Central memory CD8-positive, alpha-beta T cell (primary cell): ENCODE results near the gene YJEFN3.

Experiments
- ATAC-seq: fragments of 150-1000 bp; cut with Tn5 transposase; replicated peaks from 2 replicates; pipeline ENCODE4 v1.10.0; 2022; ENCODE audit warnings: mild to moderate bottlenecking, moderate FRiP score, moderate number of reproducible peaks; ENCODE audit not compliant: poor library complexity, severe bottlenecking; ENCODE audit errors: extremely low read depth
- DNase-seq, 2 donors: peaks; one replicate each; pipeline ENCODE4 v3.0.0; 2021; ENCODE audit warnings: low spot score in 2 of 2
- H3K27ac Mint-ChIP-seq: one replicate; pipeline ENCODE4 v1.8.0; 2022; ENCODE audit warnings: low read depth, mild to moderate bottlenecking, moderate library complexity, mixed read lengths
- H3K27me3 Mint-ChIP-seq: one replicate; pipeline ENCODE4 v1.8.0; 2022; ENCODE audit warnings: mixed read lengths
- H3K36me3 Mint-ChIP-seq: one replicate; pipeline ENCODE4 v1.8.0; 2022; ENCODE audit warnings: mild to moderate bottlenecking, moderate library complexity, mixed read lengths; ENCODE audit not compliant: insufficient read depth
- H3K4me1 Mint-ChIP-seq: one replicate; pipeline ENCODE4 v1.8.0; 2022; ENCODE audit warnings: mixed read lengths
- H3K4me3 Mint-ChIP-seq: one replicate; pipeline ENCODE4 v1.8.0; 2022; ENCODE audit warnings: mild to moderate bottlenecking, moderate library complexity, mixed read lengths
- H3K9me3 Mint-ChIP-seq: one replicate; pipeline ENCODE4 v1.8.0; 2022; ENCODE audit warnings: mixed read lengths

YJEFN3 gene

DNA sequence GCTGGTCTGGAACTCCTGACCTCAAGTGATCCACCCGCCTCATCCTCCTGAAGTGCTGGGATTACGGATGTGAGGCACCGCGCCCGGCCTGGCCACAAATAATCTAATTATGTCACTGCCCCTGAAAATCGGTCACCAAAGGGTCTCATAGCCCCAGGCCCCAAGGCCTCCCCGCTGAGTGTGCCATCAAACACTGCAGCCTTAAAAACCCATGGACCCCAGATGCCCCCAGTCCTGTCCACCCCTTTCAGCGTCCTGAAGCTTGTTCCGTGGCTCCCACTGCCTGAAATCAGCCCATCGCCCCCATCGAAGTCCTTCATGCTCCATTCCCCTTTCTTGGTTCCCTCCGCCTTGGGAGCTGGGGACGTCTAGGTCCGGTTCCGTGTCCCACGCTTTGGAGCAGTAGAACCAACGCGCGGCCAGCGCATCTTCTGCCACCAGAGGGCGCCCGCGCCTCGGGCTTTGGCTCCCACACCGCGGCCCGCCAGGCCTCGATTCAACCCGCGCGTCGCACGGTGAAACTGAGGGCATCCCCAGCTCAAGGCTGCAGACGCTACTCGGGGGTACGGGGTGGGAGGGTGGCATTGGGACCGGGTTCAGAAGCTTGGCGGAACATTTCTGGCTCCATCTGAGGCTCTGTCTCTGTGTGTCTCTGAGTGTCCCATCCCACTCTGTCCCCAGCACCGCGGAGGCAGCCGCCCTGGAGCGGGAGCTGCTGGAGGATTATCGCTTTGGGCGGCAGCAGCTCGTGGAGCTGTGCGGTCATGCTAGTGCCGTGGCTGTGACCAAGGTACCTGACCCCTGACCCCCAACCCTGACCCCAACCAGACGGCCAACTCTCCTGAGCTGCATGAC, 3.5 kb downstream of the YJEFN3 start:
- DNase-seq, result peak; percentile 75 to 91
- H3K36me3 Mint-ChIP-seq, result peaks cover 19% of the 10 kb centered on the region
- ATAC-seq, result peak; percentile 82
- H3K4me1 Mint-ChIP-seq, result peaks cover 16% of the 10 kb centered on the region
- H3K9me3 Mint-ChIP-seq, result no peaks in the 10 kb centered on the region
- peak overlapping the region; percentile 85 for H3K27ac Mint-ChIP-seq
- H3K4me3 Mint-ChIP-seq, result no peak overlapping the region
- no peaks in the 10 kb centered on the region for H3K27me3 Mint-ChIP-seq

DNA sequence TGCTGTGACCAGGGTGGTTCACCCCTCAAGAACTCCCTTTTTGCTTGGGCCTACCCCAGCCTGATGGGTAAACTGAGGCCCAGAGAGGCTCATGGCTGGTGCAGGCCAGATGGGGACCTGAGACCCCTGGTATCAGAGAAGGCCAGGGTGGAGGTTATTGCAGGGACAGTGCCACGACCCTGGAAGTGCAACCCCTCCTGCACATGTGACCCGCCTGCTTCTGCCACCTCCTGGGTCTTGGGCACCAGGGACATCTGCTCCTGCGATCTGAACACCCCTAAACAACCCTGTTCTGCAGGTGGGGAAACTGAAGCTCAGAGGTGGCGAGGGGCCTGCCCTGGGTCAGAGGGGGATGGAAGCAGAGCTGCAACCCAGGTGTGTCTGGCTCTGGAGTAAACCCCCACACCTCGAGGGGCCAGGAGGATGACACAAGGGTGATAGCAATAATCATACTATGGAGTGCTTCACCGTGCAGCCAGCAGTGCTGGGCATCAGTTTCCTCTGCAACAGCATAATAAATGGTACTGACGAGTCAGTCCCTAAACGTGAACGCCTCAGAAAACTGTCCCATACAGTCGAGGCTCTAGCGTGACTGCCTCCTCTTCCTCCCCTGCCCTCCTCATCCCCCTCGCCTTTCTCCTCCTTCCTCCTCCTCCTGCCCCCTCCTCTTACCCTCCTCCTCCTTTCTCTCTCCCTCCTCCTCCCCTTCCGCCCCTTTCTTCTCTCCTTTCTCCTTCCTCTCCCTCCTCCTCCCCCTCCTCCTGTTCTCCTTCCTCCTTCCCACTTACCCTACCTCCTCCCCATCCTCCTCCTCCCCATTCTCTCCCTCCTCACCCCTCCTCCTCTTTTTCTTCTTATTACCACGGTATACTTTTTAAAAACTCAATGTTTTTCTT, 4.3 kb downstream of the YJEFN3 start:
- DNase-seq, result no peak
- Mint-ChIP-seq H3K27ac (no peak overlapping the region), H3K4me3 (no peak overlapping the region), H3K27me3 (no peaks in the 10 kb centered on the region), H3K9me3 (no peaks in the 10 kb centered on the region), H3K36me3 (peaks cover 21% of the 10 kb centered on the region), H3K4me1 (peaks cover 16% of the 10 kb centered on the region)
- no peak for ATAC-seq

DNA sequence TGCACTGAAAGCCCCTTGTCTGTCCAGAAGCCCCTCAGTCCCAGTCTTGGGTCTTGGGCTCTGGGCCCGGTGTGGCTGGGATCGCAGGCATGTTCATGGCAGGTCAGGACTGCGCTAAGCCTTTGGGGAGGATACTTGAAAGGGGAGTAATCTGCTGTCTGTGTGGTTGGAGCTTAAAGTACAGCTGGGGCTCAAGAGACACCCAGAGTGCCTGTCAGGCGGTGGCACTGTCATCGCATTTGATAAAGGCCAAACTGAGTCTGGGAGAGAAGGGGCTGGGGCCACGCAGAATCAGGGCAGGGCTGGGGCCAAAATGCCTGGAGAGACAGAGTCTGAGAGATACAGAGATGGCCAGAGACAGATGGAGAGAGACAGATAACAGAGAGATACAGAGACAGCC, 5.1 kb downstream of the YJEFN3 start:
- Mint-ChIP-seq H3K27me3 (peaks cover 6% of the 10 kb centered on the region), H3K36me3 (peaks cover 19% of the 10 kb centered on the region), H3K4me1 (peaks cover 22% of the 10 kb centered on the region), H3K4me3 (no peak overlapping the region), H3K27ac (peak overlapping the region; percentile 23), H3K9me3 (no peaks in the 10 kb centered on the region)
- ATAC-seq (no peak), DNase-seq (no peak)

DNA sequence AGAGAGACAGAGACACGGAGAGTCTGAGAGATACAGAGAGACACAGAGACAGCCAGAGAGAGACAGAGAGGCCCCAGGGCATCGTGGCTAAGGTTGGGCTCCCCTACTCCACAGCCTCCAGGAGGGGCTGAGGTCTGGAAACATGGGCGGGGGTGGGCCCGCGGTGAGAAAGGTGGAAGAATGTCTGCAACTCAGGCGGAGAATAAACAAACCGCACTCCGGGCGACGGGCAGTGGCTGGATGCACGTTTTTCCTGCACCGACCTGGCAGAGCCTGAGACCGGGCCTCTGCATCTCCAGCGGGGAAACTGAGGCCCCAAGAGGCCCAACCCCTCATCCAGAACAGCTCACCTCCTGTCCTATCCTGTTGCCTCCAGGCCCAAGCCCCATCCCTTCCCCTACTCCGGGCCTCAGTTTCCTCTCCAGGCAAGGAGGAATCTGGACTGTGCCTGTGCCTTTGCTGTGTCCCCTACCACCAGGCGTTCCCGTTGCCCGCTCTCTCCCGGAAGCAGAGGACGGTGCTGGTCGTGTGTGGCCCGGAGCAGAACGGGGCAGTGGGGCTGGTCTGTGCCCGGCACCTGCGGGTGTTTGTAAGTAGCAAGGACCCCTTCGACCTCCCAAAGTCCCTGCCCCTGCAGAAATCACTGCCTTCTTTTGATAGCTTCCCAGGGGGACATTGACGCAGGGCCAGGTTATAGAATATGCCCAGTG, 6.0 kb downstream of the YJEFN3 start:
- H3K4me3 Mint-ChIP-seq, result no peak overlapping the region

DNA sequence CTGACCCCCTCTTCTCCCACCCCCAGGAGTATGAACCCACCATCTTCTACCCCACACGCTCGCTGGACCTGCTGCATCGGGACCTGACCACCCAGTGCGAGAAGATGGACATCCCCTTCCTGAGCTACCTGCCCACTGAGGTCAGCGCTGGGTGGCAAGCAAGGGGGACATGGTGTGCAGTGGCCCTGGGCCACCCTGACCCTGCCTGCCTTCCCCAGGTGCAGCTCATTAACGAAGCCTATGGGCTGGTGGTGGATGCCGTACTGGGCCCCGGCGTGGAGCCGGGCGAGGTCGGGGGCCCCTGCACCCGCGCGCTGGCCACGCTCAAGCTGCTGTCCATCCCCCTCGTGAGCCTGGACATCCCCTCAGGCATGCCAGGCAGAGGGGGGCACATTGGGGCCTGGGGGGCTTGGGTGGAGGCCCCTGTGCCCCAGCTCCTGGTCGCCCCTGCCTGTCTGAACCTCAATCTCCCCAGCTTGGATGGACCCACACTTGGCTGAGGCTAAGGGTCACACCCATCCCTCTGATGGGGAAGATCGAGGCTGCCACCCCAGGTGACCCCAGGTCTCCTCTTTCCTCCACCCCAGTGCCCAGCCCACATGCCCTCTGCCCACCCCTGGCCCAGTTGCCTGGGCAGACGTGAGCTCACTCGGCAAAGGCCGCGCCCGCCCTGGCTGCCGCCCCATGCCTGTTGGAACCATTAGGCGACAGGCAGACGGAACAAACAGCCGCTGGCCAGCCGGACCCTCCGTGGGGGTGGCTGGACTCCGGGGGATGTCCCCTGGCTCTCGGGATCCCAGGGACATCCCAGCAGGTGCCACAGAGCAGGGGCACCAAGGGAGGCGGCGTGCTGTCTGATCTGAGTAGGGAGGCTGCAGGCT, 6.8 kb downstream of the YJEFN3 start:
- Mint-ChIP-seq H3K36me3 (peaks cover 9% of the 10 kb centered on the region), H3K27me3 (peaks cover 11% of the 10 kb centered on the region), H3K9me3 (no peaks in the 10 kb centered on the region), H3K4me3 (no peak overlapping the region), H3K27ac (no peak overlapping the region), H3K4me1 (peaks cover 24% of the 10 kb centered on the region)
- no peak for DNase-seq
- ATAC-seq, result no peak

More for the DNA sequence above, 6.0 kb downstream of the YJEFN3 start:
- ATAC-seq (no peak), DNase-seq (no peak)
- H3K27ac Mint-ChIP-seq, result peak overlapping the region; percentile 23
- H3K4me1 Mint-ChIP-seq, result peaks cover 24% of the 10 kb centered on the region
- H3K9me3 Mint-ChIP-seq, result no peaks in the 10 kb centered on the region
- H3K27me3 Mint-ChIP-seq, result peaks cover 11% of the 10 kb centered on the region
- peaks cover 13% of the 10 kb centered on the region for H3K36me3 Mint-ChIP-seq

DNA sequence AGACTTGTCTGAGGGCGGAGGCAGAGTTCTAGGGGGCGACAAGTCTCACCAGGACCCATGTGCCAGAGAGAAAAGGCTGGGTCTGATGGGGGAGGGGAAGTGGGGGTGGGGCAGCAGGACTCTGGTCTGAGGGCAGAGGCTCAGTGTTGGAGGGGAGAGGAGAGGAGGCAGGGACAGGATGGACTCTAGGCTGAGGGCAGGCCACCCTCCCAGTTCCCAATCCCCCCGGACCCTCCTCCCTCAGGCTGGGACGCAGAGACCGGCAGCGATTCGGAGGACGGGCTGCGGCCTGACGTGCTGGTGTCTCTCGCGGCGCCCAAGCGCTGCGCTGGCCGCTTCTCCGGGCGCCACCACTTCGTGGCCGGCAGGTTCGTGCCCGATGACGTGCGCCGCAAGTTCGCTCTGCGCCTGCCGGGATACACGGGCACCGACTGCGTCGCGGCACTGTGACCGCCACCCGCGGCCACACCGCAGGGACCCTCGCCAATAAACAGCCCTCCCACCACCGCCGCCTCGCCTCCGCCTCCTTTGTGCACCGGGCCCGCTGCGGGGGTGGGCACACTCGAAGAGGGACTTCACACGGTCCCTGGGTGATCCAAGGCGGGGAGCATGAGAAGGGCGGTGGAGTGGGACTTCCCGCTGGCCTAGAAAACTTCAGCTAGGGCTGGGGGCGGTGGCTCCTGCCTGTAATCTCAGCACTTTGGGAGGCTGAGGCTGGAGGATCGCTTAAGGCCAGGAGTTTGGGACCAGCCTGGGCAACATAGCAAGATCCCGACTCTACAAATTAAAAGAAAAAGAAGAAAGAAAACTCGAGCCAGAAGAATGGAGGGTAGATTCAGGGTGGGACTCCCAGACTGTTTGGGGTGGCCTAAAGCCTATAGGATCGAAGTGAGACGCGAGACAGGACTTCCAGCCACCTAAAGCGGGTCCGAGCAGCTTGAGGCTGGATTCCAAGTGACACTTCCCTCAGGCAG, 8.7 kb downstream of the YJEFN3 start:
- ATAC-seq, result no peak
- Mint-ChIP-seq H3K27me3 (peaks cover 11% of the 10 kb centered on the region), H3K4me3 (peak overlapping the region; percentile 61), H3K36me3 (peaks cover 9% of the 10 kb centered on the region), H3K4me1 (peaks cover 19% of the 10 kb centered on the region), H3K9me3 (no peaks in the 10 kb centered on the region), H3K27ac (peak overlapping the region; percentile 74)
- DNase-seq, result no peak

DNA sequence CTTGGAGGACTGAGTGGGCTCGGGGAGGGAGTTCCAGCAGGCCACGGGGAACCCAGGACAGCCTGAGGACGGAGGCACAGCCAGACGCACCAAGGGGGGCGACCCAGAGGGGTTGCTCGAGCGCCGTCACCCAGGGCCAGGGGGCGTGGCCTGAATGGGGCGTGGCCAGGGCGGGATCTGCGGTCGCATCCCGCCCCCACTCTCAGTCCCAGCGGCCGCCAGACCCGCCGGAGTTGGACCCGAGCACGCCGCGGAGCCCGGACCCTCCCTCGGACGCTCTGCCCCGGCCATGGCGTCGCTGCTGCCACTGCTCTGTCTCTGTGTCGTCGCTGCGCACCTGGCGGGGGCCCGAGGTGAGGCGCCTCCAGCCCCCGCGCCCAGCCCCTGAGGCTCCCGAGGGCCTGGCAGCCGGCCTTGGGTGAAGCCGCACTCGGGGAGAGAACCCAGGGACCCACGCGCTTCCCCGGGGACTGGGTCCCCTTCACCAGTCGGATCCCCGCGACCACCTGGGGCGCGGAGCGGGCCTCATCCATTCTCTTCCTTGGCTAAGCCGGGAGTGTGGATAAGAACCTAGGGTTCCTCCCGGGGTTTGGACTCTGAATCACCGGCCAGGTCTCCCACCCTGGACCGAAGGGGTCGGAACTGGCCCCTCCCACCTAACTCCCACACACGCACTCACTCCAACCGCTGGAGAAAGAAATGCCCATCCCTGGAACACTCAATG, 9.5 kb downstream of the YJEFN3 start, which contains the start of gene CILP2:
CILP2 (plus strand) TSS at position 205 of the 724 bp plus-strand sequence; CDS start at position 290, 85 bp downstream.
- ATAC-seq (no peak), DNase-seq (no peak)
- Mint-ChIP-seq H3K27ac (peak within 1 kb of the TSS; percentile 74), H3K9me3 (no peaks in the 10 kb centered on the region), H3K4me3 (peak within 1 kb of the TSS; percentile 61), H3K4me1 (peaks cover 18% of the 10 kb centered on the region), H3K36me3 (peaks cover 7% of the 10 kb centered on the region), H3K27me3 (peaks cover 11% of the 10 kb centered on the region)

DNA sequence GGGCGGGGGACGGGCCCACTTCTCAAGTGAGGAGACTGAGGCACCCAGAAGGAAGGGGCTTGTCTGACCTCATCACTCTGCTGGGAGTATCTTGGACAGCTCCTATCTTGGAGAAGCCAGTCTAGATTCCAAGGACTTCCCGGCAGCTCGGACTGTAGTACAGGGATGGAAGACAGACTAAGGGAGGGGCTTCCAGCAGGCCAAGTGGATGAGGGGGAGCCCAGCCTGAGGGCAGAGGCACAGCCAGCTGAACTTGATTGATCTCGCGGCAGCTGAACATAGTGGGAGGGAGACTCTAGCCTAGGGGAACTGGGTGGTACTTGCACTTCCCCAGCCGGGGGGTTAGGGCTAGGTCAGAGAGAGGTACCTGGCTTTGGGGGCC, 10.1 kb downstream of the YJEFN3 start:
- peaks cover 11% of the 10 kb centered on the region for H3K27me3 Mint-ChIP-seq
- H3K4me3 Mint-ChIP-seq, result peak overlapping the region; percentile 61
- no peak overlapping the region for H3K27ac Mint-ChIP-seq
- DNase-seq (no peak), ATAC-seq (no peak)
- peaks cover 7% of the 10 kb centered on the region for H3K36me3 Mint-ChIP-seq
- H3K9me3 Mint-ChIP-seq, result no peaks in the 10 kb centered on the region
- peaks cover 17% of the 10 kb centered on the region for H3K4me1 Mint-ChIP-seq

DNA sequence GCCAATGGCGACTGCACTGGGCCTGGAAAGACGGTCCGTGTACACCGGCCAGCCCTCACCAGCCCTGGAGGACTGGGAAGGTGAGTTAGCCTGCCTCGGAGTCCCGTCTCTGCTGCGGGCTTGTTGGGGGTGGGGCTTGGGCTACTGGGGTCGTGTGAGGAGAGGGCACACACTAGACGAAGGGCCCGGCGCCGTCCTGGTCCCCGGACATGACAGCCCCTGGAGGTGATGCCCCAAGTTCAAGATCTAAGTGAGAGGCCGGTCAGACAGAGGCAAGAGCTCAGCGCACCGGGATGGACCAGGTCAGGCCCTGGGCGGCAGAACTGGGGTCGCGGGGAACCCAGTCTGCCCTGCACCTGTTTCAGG, 11.0 kb downstream of the YJEFN3 start:
- H3K4me1 Mint-ChIP-seq, result peaks cover 14% of the 10 kb centered on the region
- H3K36me3 Mint-ChIP-seq, result peaks cover 5% of the 10 kb centered on the region
- DNase-seq, result no peak
- H3K27ac Mint-ChIP-seq, result peak overlapping the region; percentile 29
- ATAC-seq, result no peak
- peak overlapping the region; percentile 61 for H3K4me3 Mint-ChIP-seq
- H3K9me3 Mint-ChIP-seq, result no peaks in the 10 kb centered on the region
- H3K27me3 Mint-ChIP-seq, result peaks cover 11% of the 10 kb centered on the region

DNA sequence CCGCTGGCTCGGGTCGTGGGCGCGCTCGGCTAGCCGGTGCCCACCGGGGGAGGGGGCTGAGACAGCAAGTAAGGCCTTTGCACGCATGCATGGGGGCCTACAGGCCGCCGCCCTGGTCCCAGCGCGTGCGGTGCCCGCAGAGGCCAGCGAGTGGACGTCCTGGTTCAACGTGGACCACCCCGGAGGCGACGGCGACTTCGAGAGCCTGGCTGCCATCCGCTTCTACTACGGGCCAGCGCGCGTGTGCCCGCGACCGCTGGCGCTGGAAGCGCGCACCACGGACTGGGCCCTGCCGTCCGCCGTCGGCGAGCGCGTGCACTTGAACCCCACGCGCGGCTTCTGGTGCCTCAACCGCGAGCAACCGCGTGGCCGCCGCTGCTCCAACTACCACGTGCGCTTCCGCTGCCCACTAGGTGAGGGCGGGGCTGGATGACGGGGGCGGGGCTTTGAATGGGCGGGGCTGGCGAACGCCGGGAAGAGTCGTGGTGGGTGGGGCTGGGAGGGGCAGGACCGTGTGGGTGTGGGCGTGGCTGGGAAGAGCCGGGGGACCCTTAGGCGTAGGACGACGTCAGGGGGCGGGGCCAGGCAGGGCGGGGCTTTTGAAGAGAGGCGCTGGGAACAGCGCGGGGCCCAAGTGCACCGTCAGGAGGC, 11.5 kb downstream of the YJEFN3 start:
- peaks cover 11% of the 10 kb centered on the region for H3K27me3 Mint-ChIP-seq
- peaks cover 14% of the 10 kb centered on the region for H3K4me1 Mint-ChIP-seq
- DNase-seq (no peak), ATAC-seq (no peak)
- peak overlapping the region; percentile 71 for H3K4me3 Mint-ChIP-seq
- peak overlapping the region; percentile 29 for H3K27ac Mint-ChIP-seq
- H3K36me3 Mint-ChIP-seq, result peaks cover 4% of the 10 kb centered on the region
- no peaks in the 10 kb centered on the region for H3K9me3 Mint-ChIP-seq
